Trophoblast cell (in vitro differentiated cells and primary cell): ENCODE results near the gene ZNF124.

Experiments
- DNase-seq, 2 donors: peaks; one replicate each; pipeline ENCODE4 v3.0.0-alpha.2; 2016
- H2AFZ ChIP-seq: 2 replicates; pipeline ENCODE4 v1.6.1; 2013; ENCODE audit warnings: low read length, moderate library complexity, mild to moderate bottlenecking; ENCODE audit not compliant: insufficient read depth, poor library complexity
- H2AK5ac ChIP-seq: 2 replicates; pipeline ENCODE4 v1.6.1; 2013; ENCODE audit warnings: mild to moderate bottlenecking, low read length
- H2BK120ac ChIP-seq: 2 replicates; pipeline ENCODE4 v1.6.1; 2013; ENCODE audit warnings: low read length, mild to moderate bottlenecking, moderate library complexity; ENCODE audit not compliant: insufficient read depth, poor library complexity
- H2BK12ac ChIP-seq: 2 replicates; pipeline ENCODE4 v1.6.1; 2013; ENCODE audit warnings: mild to moderate bottlenecking, low read length, moderate library complexity
- H2BK5ac ChIP-seq: 2 replicates; pipeline ENCODE4 v1.6.1; 2013; ENCODE audit warnings: low read length, low read depth, moderate library complexity, mild to moderate bottlenecking; ENCODE audit not compliant: poor library complexity
- H3K14ac ChIP-seq: 2 replicates; pipeline ENCODE4 v1.6.1; 2013; ENCODE audit warnings: mild to moderate bottlenecking, low read length
- H3K18ac ChIP-seq: 2 replicates; pipeline ENCODE4 v1.6.1; 2013; ENCODE audit warnings: mild to moderate bottlenecking, low read length
- H3K23ac ChIP-seq: 2 replicates; pipeline ENCODE4 v1.6.1; 2013; ENCODE audit warnings: low read length
- H3K27ac ChIP-seq: 2 replicates; pipeline ENCODE4 v1.5.1; 2013; ENCODE audit warnings: low read depth, mild to moderate bottlenecking, inconsistent platforms, low read length, moderate library complexity
- H3K27me3 ChIP-seq: 2 replicates; pipeline ENCODE4 v1.6.1; 2013; ENCODE audit warnings: inconsistent platforms, mild to moderate bottlenecking, low read length, moderate library complexity; ENCODE audit not compliant: insufficient read depth
- H3K36me3 ChIP-seq, 2 experiments: 1 replicate in 1 of 2; 2 replicates in 1 of 2; pipeline ENCODE4 v1.6.1; 2013; ENCODE audit warnings: low read length in 2 of 2, mild to moderate bottlenecking in 2 of 2, moderate library complexity in 1 of 2; ENCODE audit not compliant: insufficient read depth in 2 of 2, control insufficient read depth in 1 of 2
- H3K4ac ChIP-seq: 2 replicates; pipeline ENCODE4 v1.6.1; 2013; ENCODE audit warnings: low read depth, mild to moderate bottlenecking, low read length, moderate library complexity
- H3K4me1 ChIP-seq, 2 experiments: 1 replicate in 1 of 2; 2 replicates in 1 of 2; pipeline ENCODE4 v1.6.1; 2013; ENCODE audit warnings: low read length in 2 of 2, mild to moderate bottlenecking in 2 of 2, moderate library complexity in 1 of 2; ENCODE audit not compliant: insufficient read depth in 2 of 2, control insufficient read depth in 1 of 2
- H3K4me2 ChIP-seq: 2 replicates; pipeline ENCODE4 v1.6.1; 2013; ENCODE audit warnings: inconsistent platforms, mild to moderate bottlenecking, low read length, moderate library complexity
- H3K4me3 ChIP-seq: 2 replicates; pipeline ENCODE4 v1.5.1; 2013; ENCODE audit warnings: mild to moderate bottlenecking, low read depth, low read length, inconsistent platforms
- H3K79me1 ChIP-seq: one replicate; pipeline ENCODE4 v1.6.1; 2013; ENCODE audit warnings: low read length
- H3K79me2 ChIP-seq: 2 replicates; pipeline ENCODE4 v1.6.1; 2013; ENCODE audit warnings: low read length, mild to moderate bottlenecking; ENCODE audit not compliant: control insufficient read depth, insufficient read depth, poor library complexity
- H3K9ac ChIP-seq: 2 replicates; pipeline ENCODE4 v1.6.1; 2013; ENCODE audit warnings: mild to moderate bottlenecking, low read length
- H3K9me3 ChIP-seq: 2 replicates; pipeline ENCODE4 v1.6.1; 2013; ENCODE audit warnings: low read depth, mild to moderate bottlenecking, control low read depth, inconsistent platforms, low read length; ENCODE audit not compliant: insufficient read depth
- H4K12ac ChIP-seq: 2 replicates; pipeline ENCODE4 v1.6.1; 2013; ENCODE audit warnings: low read depth, mild to moderate bottlenecking, low read length, moderate library complexity
- H4K8ac ChIP-seq: 2 replicates; pipeline ENCODE4 v1.6.1; 2013; ENCODE audit warnings: low read depth, mild to moderate bottlenecking, low read length, moderate library complexity
- H4K91ac ChIP-seq: one replicate; pipeline ENCODE4 v1.6.1; 2013; ENCODE audit warnings: low read depth, mild to moderate bottlenecking, low read length, moderate library complexity
- WGBS: extraction: QIAGEN DNeasy Blood & Tissue Kit; methylation state at CpG from one replicate; pipeline ENCODE4 v1.1.7; 2013; ENCODE audit warnings: missing lambda C conversion rate; ENCODE audit not compliant: insufficient read length, insufficient coverage; ENCODE audit errors: extremely low coverage; 5-methylcytosine and 5-hydroxymethylcytosine counted together

Gene ZNF124

GRCh38 chr1:247115141-247115510 is 56.7 kb downstream of the ZNF124 start:
- Histone ChIP-seq H3K23ac (no peak overlapping the region), H3K4ac (no peak overlapping the region), H4K12ac (no peak overlapping the region), H3K18ac (no peak overlapping the region), H3K9ac (no peak overlapping the region), H3K79me1 (peaks cover 12% of the 10 kb centered on the region), H2AK5ac (no peak overlapping the region), H3K36me3 (no peaks in the 10 kb centered on the region), H4K8ac (no peak overlapping the region), H2AFZ (no peak overlapping the region), H3K27ac (no peak overlapping the region), H3K9me3 (no peaks in the 10 kb centered on the region), H3K79me2 (peaks cover 11% of the 10 kb centered on the region), H3K4me1 (peaks cover 14 to 18% of the 10 kb centered on the region in 2 experiments), H3K14ac (no peak overlapping the region), H2BK12ac (no peak overlapping the region), H3K4me3 (no peak overlapping the region), H3K4me2 (no peak overlapping the region), H2BK5ac (no peak overlapping the region), H4K91ac (no peak overlapping the region), H2BK120ac (no peak overlapping the region), H3K27me3 (peaks cover 2% of the 10 kb centered on the region)
- DNase-seq: no peak
- no CpG with 5 or more reads among the region's 7 CpGs for WGBS

GRCh38 chr1:247114351-247115140 is 57.3 kb downstream of the ZNF124 start:
- Histone ChIP-seq H2BK120ac (no peak overlapping the region), H4K8ac (no peak overlapping the region), H2AFZ (no peak overlapping the region), H3K79me1 (peaks cover 12% of the 10 kb centered on the region), H3K4me2 (no peak overlapping the region), H2BK5ac (no peak overlapping the region), H3K18ac (no peak overlapping the region), H3K27ac (no peak overlapping the region), H3K27me3 (peaks cover 2% of the 10 kb centered on the region), H3K4me1 (peaks cover 14 to 18% of the 10 kb centered on the region in 2 experiments), H2BK12ac (no peak overlapping the region), H3K4me3 (no peak overlapping the region), H4K91ac (no peak overlapping the region), H3K14ac (no peak overlapping the region), H3K9ac (no peak overlapping the region), H4K12ac (no peak overlapping the region), H3K9me3 (no peaks in the 10 kb centered on the region), H3K23ac (no peak overlapping the region), H3K4ac (no peak overlapping the region), H3K36me3 (no peaks in the 10 kb centered on the region), H3K79me2 (peaks cover 11% of the 10 kb centered on the region), H2AK5ac (no peak overlapping the region)
- no peak for DNase-seq
- WGBS: no CpG with 5 or more reads among the region's 13 CpGs

GRCh38 chr1:247113733-247114271 is 58.0 kb downstream of the ZNF124 start:
- no peak overlapping the region for H2AFZ ChIP-seq
- peaks cover 11% of the 10 kb centered on the region for H3K79me2 ChIP-seq
- H3K79me1 ChIP-seq: peaks cover 12% of the 10 kb centered on the region
- no peak overlapping the region for H3K14ac ChIP-seq
- WGBS: no CpG with 5 or more reads among the region's 5 CpGs
- H2AK5ac ChIP-seq: peak overlapping the region; percentile 15
- no peak for DNase-seq
- H3K27ac ChIP-seq: no peak overlapping the region
- H3K23ac ChIP-seq: no peak overlapping the region
- no peak overlapping the region for H3K9ac ChIP-seq
- peak overlapping the region; percentile 63 for H2BK12ac ChIP-seq
- H3K4me2 ChIP-seq: no peak overlapping the region
- H3K27me3 ChIP-seq: peaks cover 2% of the 10 kb centered on the region
- no peak overlapping the region for H4K12ac ChIP-seq
- no peak overlapping the region for H2BK5ac ChIP-seq
- no peak overlapping the region for H4K91ac ChIP-seq
- no peak overlapping the region for H4K8ac ChIP-seq
- H3K36me3 ChIP-seq: no peaks in the 10 kb centered on the region
- no peak overlapping the region for H2BK120ac ChIP-seq
- H3K9me3 ChIP-seq: no peaks in the 10 kb centered on the region
- H3K4me3 ChIP-seq: no peak overlapping the region
- no peak overlapping the region for H3K4ac ChIP-seq
- no peak overlapping the region for H3K18ac ChIP-seq
- peaks cover 14 to 18% of the 10 kb centered on the region in 2 experiments for H3K4me1 ChIP-seq

DNA sequence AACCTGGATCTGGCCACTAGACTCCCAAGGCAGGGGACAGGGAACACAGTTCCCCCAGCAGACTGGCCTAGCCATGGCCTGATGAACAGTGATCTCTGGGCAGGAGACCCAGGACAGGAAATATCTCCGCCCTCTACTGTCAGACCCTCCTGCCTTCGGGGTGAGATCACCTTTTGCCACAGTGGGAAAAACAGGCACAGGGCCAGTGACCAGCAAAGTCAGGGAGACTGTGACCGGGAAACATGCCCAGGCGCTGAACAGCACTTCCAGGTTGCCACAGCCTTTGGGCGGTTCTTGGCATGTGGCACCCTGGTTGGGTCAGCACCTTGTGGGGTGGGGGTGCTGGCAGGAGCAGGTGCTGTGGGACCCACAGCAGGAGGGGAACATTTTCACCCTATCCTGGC is 58.7 kb downstream of the ZNF124 start:
- no peak overlapping the region for H3K9ac ChIP-seq
- H3K23ac ChIP-seq: no peak overlapping the region
- no peak overlapping the region for H3K4me3 ChIP-seq
- no peak for DNase-seq
- H3K4ac ChIP-seq: no peak overlapping the region
- H4K8ac ChIP-seq: no peak overlapping the region
- no peak overlapping the region for H2AK5ac ChIP-seq
- no peak overlapping the region for H2AFZ ChIP-seq
- H3K27me3 ChIP-seq: peaks cover 2% of the 10 kb centered on the region
- no peak overlapping the region for H4K91ac ChIP-seq
- peaks cover 14 to 18% of the 10 kb centered on the region in 2 experiments for H3K4me1 ChIP-seq
- no peak overlapping the region for H3K18ac ChIP-seq
- WGBS: no CpG with 5 or more reads among the region's 5 CpGs
- no peaks in the 10 kb centered on the region for H3K36me3 ChIP-seq
- no peak overlapping the region for H3K4me2 ChIP-seq
- peaks cover 11% of the 10 kb centered on the region for H3K79me2 ChIP-seq
- H3K14ac ChIP-seq: no peak overlapping the region
- no peaks in the 10 kb centered on the region for H3K9me3 ChIP-seq
- H2BK5ac ChIP-seq: no peak overlapping the region
- no peak overlapping the region for H2BK120ac ChIP-seq
- peaks cover 12% of the 10 kb centered on the region for H3K79me1 ChIP-seq
- no peak overlapping the region for H4K12ac ChIP-seq
- no peak overlapping the region for H2BK12ac ChIP-seq
- H3K27ac ChIP-seq: no peak overlapping the region
